Right renal pelvis (tissue), 4 donors: ENCODE data around the gene PRDM5. TPM values are rescaled to one million over a fixed set of nuclear protein-coding genes. Genes with fewer than 3 reads are reported as not detected.

Source experiments
- DNase-seq, 4 donors: peaks; one replicate each; pipeline ENCODE4 v3.0.0-alpha.2; 2013; ENCODE audit warnings: low read depth in 4 of 4, low spot score in 3 of 4, missing footprints in 1 of 4
- polyA plus RNA-seq, 4 donors: library from polyadenylated mRNA; unstranded; fragments of 120-200 nt; gene quantifications; one replicate each; pipeline ENCODE4 v1.2.1, GENCODE V29; 2013; ENCODE audit not compliant: insufficient read length in 4 of 4

PRDM5 gene
- polyA plus RNA-seq, 4 donors, result 14.2 to 17.9 (median 16.2) TPM

DNA sequence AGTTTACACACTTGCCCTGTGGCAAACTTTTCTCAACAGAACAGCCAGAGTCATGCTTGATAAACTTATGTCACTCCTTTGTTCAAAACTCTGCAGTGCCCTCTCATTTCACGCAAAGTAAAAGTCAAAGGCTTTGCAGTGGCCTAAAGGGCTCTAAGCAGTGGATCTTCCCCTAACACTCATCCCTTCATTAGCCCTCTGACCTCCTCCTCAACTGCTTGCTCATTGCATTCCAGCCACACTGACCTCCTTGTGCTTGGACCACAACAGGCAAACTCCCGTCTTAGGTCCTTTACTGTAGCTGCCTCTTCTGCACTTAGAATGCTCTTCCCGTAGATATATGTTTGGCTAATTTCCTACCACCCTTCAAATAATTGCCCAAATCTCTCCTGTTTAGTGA, 5.6 kb downstream of the PRDM5 start:
- DNase-seq, result no peak

DNA sequence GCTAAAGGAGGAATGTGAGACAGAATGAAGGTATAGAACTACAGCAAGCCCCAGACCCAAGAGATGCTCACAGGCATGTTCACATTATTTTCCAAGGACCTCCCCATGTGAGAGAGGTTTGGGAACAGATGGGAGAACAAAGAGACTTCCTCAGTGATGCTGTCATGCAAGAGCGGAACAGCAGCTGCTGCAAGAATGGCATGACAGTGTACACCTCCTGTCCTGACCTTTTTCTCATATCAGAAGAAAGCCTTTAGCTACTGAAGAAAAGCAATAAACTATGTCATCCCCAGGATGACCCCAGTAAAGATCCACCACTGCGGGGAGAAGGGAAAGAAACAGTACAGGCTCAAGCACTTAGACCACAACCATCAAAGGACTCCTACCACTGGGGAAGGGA, 7.2 kb downstream of the PRDM5 start:
- DNase-seq, result no peak

DNA sequence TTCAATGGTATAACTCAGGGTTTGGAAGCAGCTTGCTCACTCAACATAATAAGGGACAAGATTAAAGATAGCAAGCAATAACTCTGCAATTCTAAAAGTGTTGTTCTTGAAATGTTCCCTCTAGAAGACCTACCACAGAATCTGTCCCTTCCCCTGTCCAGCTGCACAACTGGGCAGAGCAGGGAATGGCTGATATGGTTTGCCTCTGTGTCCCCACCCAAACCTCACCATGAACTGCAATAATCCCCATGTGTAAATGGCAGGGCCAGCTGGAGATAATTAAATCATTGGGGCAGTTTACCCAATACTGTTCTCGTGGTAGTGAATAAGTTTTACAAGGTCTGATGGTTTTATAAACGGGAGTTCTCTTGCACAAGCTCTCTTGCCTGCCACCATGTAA, 19.1 kb downstream of the PRDM5 start:
- no peak for DNase-seq

DNA sequence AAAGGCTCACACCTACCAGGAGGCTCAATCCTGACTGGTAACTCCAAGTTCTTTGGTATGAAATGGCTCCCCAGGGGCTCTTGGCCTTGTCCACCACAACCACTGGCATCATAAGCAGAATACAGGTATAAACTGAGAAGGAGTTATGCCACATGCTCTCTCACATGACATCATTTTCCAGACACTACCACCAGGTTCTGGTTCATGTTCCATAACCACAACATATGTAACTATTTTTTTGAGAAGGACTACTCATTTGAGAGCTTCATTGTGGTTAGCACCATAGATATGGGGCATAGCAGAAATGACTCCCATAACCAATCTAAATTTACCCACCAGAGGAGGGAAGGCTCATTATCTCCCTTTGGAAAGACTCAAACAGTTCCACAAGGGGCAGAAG, 19.6 kb downstream of the PRDM5 start:
- DNase-seq, result no peak

DNA sequence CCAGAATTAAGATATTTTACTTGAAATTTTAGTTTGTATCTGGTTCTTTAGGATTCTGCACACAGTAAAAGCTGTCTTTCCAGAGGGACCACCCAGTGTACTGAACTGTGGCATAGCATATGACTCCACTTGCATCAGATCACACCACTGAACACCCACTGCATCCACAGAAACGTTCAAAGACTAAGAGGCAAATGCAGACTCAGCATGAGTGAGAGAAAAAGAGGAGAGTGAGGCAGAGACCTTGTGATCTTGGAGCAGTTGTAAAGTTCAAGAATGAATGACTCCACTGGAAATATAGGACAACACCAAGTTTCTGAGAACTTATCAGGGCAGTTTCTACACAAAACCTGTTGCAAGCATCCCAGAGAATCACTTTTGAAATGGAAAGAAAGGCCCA, 20.8 kb downstream of the PRDM5 start:
- no peak for DNase-seq

DNA sequence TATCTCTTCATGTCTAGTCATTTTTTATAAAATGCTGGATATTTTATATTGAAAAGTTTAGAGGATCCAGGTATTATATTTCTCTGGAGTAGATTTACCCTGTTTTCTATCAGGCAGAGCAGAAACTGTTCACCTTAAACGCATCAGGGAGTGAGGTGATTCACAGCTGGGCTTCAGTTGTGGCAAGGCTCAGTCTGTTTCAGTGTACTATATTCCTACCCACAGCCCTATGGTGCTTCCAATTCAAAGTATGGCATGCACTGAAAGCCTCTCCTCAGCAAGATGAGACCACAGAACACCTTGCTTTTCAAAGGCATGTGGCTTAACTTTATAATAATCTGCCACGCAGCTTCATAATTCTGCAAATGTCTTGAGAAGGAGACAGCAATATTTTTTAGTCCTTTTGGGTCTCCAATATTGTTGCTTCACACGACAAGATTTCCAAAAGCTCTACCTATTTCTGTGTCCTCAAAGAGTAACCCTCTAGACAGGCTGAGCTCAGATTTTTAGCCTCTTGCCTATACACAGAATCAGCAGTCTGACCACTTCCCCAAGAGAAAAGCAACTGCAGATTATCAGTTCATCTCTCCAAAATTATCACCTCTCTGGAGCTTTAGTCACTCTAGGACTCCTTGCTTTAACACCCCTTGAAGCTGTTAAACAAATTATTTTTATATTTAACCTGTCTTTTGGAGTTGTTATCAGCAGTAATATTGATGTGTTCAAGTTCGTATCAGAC, 24.4 kb downstream of the PRDM5 start:
- no peak for DNase-seq

DNA sequence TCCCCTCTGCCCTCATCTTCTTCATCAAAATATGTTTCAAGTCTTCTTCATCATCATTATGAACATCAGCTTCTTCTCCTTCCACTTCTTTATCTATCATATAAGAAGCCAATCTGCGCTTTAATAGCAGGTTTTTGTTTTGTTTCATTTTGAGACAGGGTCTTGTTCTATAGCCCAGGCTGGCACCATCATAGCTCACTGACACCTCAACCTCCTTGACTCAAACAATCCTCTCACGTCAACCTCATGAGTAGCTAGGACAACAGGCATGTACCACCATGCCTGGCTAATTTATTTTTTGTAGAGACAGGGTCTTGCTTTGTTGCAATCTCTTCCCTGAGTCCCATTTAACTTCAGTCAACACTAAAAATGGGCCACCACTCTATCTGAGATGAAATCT, 27.0 kb downstream of the PRDM5 start:
- DNase-seq, result no peak

DNA sequence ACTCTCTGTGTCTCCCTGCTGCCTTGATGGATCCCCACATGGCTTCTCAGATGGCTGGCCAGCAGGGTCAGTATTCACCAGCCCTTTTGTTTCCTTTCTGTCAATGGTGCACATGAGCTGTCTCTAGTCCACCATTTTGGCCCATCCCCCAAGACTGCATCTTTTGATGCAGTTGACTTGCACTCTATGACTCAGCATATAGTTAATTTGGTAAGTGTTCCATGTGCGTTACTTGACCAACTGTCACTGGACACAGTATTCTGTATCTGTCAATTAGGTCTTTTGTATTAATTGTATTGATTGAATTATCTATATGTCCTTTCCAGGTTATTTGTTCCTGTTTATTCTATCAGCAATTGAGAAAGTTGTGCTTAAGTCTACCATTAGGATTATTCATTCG, 29.2 kb downstream of the PRDM5 start:
- DNase-seq, result no peak

DNA sequence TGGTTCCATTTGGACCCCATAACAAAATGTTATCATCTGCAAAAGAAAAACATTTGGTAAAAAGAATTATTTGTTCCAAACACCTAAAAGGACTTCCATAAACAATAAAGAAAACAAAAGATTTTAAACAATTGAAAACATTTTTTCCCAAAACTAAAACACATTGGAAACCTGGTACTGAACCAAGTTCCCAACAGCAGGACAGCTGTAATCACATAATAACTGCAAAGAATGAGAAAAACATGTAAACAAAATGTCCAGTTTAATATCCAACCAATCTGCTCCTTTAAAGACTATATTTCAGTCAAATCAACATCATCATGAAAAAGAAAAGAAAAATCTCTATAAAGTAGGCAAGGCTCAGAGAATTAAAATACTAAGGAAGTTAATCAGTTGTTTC, 36.3 kb downstream of the PRDM5 start:
- DNase-seq, result no peak

DNA sequence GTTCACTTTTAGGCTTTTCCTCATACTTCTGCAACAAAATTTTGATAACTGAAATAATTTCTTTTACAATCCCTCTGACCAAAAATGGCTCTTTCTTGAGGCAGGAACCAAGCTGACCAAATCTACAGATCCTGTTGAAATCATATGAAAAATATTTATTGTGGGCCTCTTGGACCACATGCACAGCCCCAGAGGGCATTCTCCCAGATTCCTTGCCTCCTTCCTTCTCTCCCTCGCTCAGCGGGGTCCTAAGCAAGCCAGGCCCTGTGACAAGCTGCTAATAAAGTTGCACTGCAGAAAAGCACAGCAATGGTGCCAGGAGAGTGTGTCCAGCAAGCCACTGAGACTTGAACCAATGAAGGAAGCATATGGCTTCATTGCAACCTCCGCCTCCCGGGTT, 40.7 kb downstream of the PRDM5 start:
- DNase-seq, result no peak

DNA sequence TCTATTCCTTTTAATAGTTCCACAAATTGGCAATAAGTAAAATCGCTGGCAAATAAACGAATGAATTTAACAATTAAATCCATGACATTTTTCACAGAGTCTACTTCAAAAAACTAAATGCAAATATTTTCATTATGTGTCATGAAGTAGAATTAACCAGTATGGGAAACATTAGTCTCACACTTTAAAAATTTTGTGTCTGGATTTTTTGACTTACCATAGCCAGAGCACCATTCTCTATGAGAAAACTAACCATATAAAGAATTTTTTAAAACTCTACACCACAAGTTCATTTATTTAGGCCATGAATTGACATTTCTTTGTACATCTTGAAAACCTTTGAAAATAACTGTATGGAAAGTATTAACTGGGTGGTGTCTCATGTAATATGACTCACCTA, 41.2 kb downstream of the PRDM5 start:
- DNase-seq, result no peak

DNA sequence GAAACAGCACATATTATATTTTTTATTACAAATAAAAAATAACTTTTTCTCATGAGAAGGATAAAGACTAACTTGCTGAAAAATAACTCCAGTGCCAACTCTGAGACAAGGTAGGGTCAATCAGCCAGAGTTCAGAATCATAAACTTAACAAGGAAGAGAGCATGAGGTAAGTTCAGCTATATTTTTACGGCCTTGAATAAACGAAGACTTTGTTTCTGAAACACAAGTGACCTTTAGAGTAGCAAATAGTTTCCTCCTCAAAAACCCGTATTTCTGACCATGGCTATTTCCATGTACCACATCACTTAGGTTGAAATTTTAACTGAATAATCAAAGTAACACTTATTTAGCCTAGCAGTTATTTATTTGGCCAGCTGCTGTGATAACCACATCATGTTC, 45.5 kb downstream of the PRDM5 start:
- no peak for DNase-seq

DNA sequence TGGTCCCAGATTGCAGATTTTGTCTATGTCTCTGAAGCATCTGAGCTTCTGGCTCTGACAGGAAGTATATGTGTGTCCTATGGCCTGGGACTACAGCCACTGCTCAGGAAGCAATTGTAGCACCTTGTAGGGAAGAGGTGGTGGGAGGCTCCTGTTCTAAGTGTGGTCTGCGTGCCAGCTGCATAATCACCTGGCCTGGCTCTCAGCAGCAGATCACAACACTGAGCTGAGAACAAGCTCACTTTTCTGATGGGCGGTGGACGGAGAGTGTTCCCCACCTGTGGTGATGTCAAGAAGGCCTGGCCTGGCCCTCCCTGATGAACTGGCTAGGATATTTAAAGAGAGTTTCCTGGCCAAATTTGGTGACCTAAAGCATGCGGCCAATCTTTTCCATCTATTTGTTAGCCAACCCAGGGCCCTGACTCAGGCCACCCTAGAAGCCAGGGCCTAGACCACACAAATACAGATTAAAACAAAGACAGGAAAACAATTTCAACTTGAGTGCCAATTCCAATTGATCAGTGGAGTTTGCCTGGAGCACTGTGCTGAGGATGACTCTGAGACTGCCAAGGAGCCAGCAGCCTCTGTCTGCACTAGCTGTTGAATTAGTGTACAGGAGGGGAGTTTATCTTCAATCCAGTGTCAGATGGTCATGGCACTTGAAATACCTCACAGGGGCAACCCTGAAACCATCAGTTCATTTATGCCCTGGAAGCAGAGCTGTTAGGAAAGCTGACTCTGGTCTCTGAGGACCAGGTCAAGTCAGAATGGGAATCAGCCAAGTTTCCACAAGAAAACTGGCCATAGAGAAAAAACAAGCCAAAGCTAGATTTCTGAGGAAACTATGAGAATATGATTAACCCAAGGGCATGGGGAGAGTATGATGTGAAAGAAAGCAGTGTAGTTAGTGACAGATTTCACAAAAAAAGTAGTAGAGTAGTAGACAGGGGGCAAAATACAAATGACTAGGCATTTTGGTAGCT, 47.4 kb downstream of the PRDM5 start:
- no peak for DNase-seq

DNA sequence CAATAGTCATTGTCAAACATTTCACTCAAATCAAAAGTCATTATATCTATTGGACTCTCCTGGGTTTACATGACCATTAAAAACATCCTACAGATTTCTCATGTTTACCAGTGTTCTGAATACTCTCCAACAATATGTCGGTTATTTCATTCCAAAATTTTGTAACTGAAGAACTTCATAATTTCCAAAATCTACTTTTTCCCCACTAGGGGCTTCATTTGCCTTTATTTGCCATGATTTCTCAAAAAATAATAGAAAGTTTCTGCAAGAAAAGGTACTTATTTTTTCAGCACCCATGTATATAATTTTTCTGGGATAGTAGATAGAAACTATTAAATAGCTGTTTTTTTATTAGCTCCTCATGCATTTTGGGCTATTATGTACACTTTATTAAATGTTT, 49.0 kb downstream of the PRDM5 start:
- DNase-seq, result no peak

DNA sequence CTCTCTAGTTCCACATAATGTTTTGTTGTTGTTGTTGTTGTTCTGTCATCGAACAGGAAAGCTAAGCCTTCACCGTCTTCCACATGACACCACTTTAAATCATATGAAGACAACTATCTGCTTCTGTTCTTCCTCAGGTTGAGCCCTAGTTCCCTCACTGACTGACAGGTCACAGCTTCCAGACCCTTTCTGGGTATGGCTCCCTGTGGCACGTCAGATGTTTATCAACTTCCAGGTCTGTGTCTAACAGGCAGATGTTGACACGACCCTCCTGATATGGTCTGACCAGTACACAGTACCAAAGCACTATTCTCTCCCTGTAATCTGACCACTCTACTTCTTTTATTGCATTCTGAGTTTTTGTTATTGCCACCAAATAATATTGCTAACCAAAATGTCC, 51.4 kb downstream of the PRDM5 start:
- no peak for DNase-seq

DNA sequence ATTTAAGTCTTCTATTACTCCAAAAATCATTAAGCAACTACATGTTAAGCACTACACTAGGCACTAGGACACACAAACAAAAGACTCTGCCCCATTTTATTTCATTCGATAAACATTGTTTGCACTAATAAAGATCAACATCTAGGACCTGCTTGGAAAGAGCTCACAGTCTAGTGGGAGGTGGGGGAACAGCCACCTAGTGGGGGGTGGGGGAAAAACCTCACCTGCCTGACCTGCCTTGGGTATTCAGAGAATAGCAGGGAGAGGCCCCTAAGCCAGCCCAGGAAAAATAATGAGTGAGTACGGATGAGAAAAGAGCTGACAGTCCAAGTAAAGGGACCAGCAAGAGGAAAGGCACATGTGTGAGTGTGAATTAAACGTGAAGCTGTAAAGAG, 52.2 kb downstream of the PRDM5 start:
- no peak for DNase-seq

DNA sequence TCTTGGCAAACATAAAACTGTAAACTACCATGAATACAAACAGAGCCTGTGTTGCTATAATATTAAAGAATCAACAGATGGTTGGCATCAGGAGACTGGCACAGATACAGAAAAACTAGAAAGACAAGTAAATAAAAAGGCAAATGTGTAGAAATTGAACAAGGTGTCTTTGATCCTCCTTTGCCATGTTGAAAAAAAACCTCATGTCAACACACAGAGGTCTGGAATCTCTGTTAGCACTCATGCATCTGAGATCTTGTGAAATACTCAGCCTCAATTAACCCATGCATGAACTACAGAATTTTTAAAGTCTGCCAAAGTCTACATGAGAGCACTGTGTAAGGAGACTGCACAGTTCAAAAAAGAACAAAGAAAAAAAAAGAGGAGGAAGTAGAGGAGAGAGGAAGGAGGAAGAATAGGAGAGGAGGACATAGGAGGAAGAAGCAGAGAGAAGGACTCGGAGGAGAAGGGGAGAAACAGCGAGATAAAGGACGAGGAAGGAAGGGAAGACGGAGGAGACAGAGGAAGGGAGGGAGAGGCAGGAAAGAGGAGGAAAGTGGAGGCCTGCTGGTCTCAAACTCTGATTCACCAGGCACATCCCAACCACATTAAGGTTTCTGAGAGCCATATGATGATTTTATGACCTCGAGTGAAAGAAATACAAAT, 52.8 kb downstream of the PRDM5 start:
- DNase-seq, result no peak

DNA sequence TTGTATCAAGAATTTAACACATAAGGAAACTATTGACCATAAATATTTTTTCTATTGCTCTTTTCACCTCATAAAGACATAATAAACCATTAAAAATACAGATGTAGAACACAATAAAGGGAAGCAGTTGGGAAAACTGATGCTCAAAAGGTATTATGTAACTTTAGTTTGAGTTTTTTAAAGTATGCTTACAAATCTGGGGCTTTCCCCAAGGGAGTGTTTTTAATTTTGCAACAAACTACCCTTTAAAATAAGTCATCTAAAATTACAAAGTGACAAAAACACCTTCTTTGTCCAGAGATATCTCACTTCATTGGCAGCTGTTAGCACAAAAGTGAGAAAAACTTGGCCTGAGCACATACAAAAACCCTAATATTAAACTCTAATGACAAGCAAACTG, 55.0 kb downstream of the PRDM5 start:
- no peak for DNase-seq

DNA sequence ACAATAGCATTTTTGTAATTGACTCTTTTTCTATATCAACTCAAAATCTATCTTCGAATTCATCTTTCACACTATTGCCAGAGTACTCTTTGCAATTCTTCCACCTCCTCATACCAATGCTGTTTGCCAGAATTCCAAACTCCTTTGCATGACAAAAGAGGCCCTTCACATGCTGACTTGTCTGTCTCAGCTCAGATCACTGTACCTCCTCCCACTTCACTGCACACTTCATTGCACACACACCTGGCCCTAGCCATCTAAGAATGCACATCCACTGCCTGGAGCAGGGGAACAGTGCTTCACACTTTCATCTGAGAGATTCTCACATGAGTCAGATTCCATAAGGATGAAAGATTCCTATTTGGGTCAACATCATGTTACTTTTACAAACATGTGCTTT, 56.5 kb downstream of the PRDM5 start:
- DNase-seq, result no peak

DNA sequence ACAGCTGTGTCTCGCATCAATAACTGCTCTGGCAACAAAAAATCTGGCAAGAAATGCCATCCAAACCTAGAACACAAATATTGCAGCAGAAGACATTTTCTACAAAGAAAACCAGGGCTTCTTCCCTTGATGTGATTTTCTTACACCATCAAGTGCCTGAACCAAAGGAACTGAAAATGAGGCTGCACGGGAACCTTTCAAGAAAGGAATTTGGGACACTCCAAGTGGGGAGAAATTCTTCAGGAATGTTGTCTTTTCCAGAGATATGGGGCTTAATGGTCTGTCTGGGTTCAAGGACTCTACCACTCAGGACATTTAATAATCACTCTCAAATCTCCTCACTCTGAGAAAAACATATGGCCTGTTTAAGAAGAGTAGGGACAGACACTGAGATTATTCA, 57.6 kb downstream of the PRDM5 start:
- no peak for DNase-seq

DNA sequence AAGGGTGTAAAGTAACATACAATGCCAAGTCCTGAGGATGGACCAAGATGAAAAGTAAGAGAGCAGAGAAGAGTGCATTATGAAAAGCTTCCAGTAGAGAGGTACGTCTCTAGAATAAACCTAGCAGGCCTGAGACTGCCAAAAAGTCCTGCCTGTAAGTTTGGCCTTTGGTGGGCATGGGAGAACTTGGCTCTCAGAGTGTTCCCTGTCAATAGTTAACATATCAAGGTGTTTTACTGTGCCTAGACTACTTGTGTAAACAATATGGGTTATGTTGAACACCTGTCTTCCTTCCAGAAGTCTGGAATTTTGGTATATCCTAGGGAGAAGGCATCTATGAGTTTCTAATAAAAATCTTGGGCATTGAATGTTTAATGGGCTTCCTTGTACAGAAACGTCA, 60.1 kb downstream of the PRDM5 start:
- DNase-seq, result no peak
